Trophoblast cell (in vitro differentiated cells and primary cell): ENCODE results near the gene FGD2.

Source experiments
- DNase-seq, 2 donors: peaks; one replicate each; pipeline ENCODE4 v3.0.0-alpha.2; 2016
- H2AFZ ChIP-seq: 2 replicates; pipeline ENCODE4 v1.6.1; 2013; ENCODE audit warnings: low read length, moderate library complexity, mild to moderate bottlenecking; ENCODE audit not compliant: insufficient read depth, poor library complexity
- H2AK5ac ChIP-seq: 2 replicates; pipeline ENCODE4 v1.6.1; 2013; ENCODE audit warnings: mild to moderate bottlenecking, low read length
- H2BK120ac ChIP-seq: 2 replicates; pipeline ENCODE4 v1.6.1; 2013; ENCODE audit warnings: low read length, mild to moderate bottlenecking, moderate library complexity; ENCODE audit not compliant: insufficient read depth, poor library complexity
- H2BK12ac ChIP-seq: 2 replicates; pipeline ENCODE4 v1.6.1; 2013; ENCODE audit warnings: mild to moderate bottlenecking, low read length, moderate library complexity
- H2BK5ac ChIP-seq: 2 replicates; pipeline ENCODE4 v1.6.1; 2013; ENCODE audit warnings: low read length, low read depth, moderate library complexity, mild to moderate bottlenecking; ENCODE audit not compliant: poor library complexity
- H3K14ac ChIP-seq: 2 replicates; pipeline ENCODE4 v1.6.1; 2013; ENCODE audit warnings: mild to moderate bottlenecking, low read length
- H3K18ac ChIP-seq: 2 replicates; pipeline ENCODE4 v1.6.1; 2013; ENCODE audit warnings: mild to moderate bottlenecking, low read length
- H3K23ac ChIP-seq: 2 replicates; pipeline ENCODE4 v1.6.1; 2013; ENCODE audit warnings: low read length
- H3K27ac ChIP-seq: 2 replicates; pipeline ENCODE4 v1.5.1; 2013; ENCODE audit warnings: low read depth, mild to moderate bottlenecking, inconsistent platforms, low read length, moderate library complexity
- H3K27me3 ChIP-seq: 2 replicates; pipeline ENCODE4 v1.6.1; 2013; ENCODE audit warnings: inconsistent platforms, mild to moderate bottlenecking, low read length, moderate library complexity; ENCODE audit not compliant: insufficient read depth
- H3K36me3 ChIP-seq, 2 experiments: 1 replicate in 1 of 2; 2 replicates in 1 of 2; pipeline ENCODE4 v1.6.1; 2013; ENCODE audit warnings: low read length in 2 of 2, mild to moderate bottlenecking in 2 of 2, moderate library complexity in 1 of 2; ENCODE audit not compliant: insufficient read depth in 2 of 2, control insufficient read depth in 1 of 2
- H3K4ac ChIP-seq: 2 replicates; pipeline ENCODE4 v1.6.1; 2013; ENCODE audit warnings: low read depth, mild to moderate bottlenecking, low read length, moderate library complexity
- H3K4me1 ChIP-seq, 2 experiments: 1 replicate in 1 of 2; 2 replicates in 1 of 2; pipeline ENCODE4 v1.6.1; 2013; ENCODE audit warnings: low read length in 2 of 2, mild to moderate bottlenecking in 2 of 2, moderate library complexity in 1 of 2; ENCODE audit not compliant: insufficient read depth in 2 of 2, control insufficient read depth in 1 of 2
- H3K4me2 ChIP-seq: 2 replicates; pipeline ENCODE4 v1.6.1; 2013; ENCODE audit warnings: inconsistent platforms, mild to moderate bottlenecking, low read length, moderate library complexity
- H3K4me3 ChIP-seq: 2 replicates; pipeline ENCODE4 v1.5.1; 2013; ENCODE audit warnings: mild to moderate bottlenecking, low read depth, low read length, inconsistent platforms
- H3K79me1 ChIP-seq: one replicate; pipeline ENCODE4 v1.6.1; 2013; ENCODE audit warnings: low read length
- H3K79me2 ChIP-seq: 2 replicates; pipeline ENCODE4 v1.6.1; 2013; ENCODE audit warnings: low read length, mild to moderate bottlenecking; ENCODE audit not compliant: control insufficient read depth, insufficient read depth, poor library complexity
- H3K9ac ChIP-seq: 2 replicates; pipeline ENCODE4 v1.6.1; 2013; ENCODE audit warnings: mild to moderate bottlenecking, low read length
- H3K9me3 ChIP-seq: 2 replicates; pipeline ENCODE4 v1.6.1; 2013; ENCODE audit warnings: low read depth, mild to moderate bottlenecking, control low read depth, inconsistent platforms, low read length; ENCODE audit not compliant: insufficient read depth
- H4K12ac ChIP-seq: 2 replicates; pipeline ENCODE4 v1.6.1; 2013; ENCODE audit warnings: low read depth, mild to moderate bottlenecking, low read length, moderate library complexity
- H4K8ac ChIP-seq: 2 replicates; pipeline ENCODE4 v1.6.1; 2013; ENCODE audit warnings: low read depth, mild to moderate bottlenecking, low read length, moderate library complexity
- H4K91ac ChIP-seq: one replicate; pipeline ENCODE4 v1.6.1; 2013; ENCODE audit warnings: low read depth, mild to moderate bottlenecking, low read length, moderate library complexity
- WGBS: extraction: QIAGEN DNeasy Blood & Tissue Kit; methylation state at CpG from one replicate; pipeline ENCODE4 v1.1.7; 2013; ENCODE audit warnings: missing lambda C conversion rate; ENCODE audit not compliant: insufficient read length, insufficient coverage; ENCODE audit errors: extremely low coverage; 5-methylcytosine and 5-hydroxymethylcytosine counted together

The FGD2 gene

GRCh38 chr6:36958775-36959554 is 46.5 kb upstream of the FGD2 start:
- no peak overlapping the region for H3K18ac ChIP-seq
- H3K27me3 ChIP-seq: no peaks in the 10 kb centered on the region
- peaks cover 2 to 3% of the 10 kb centered on the region in 2 experiments for H3K4me1 ChIP-seq
- H3K4me3 ChIP-seq: no peak overlapping the region
- H3K79me1 ChIP-seq: no peaks in the 10 kb centered on the region
- H3K9me3 ChIP-seq: no peaks in the 10 kb centered on the region
- H3K4me2 ChIP-seq: no peak overlapping the region
- no peak overlapping the region for H2AK5ac ChIP-seq
- no peak overlapping the region for H4K91ac ChIP-seq
- peak in 1 of 2 donors; percentile 40 for DNase-seq
- H3K36me3 ChIP-seq: no peaks in the 10 kb centered on the region
- H3K9ac ChIP-seq: no peak overlapping the region
- H2BK5ac ChIP-seq: no peak overlapping the region
- no peak overlapping the region for H2BK120ac ChIP-seq
- no peak overlapping the region for H2BK12ac ChIP-seq
- no peak overlapping the region for H4K12ac ChIP-seq
- H3K23ac ChIP-seq: no peak overlapping the region
- H4K8ac ChIP-seq: no peak overlapping the region
- no peak overlapping the region for H2AFZ ChIP-seq
- no CpG with 5 or more reads among the region's 44 CpGs for WGBS
- H3K4ac ChIP-seq: no peak overlapping the region
- no peaks in the 10 kb centered on the region for H3K79me2 ChIP-seq
- H3K27ac ChIP-seq: no peak overlapping the region
- H3K14ac ChIP-seq: no peak overlapping the region

- Histone ChIP-seq H2AK5ac (no peak overlapping the region), H3K27me3 (no peaks in the 10 kb centered on the region), H2AFZ (no peak overlapping the region), H3K4me2 (no peak overlapping the region), H4K12ac (no peak overlapping the region), H4K91ac (no peak overlapping the region), H3K4ac (no peak overlapping the region), H3K4me1 (peaks cover 2 to 3% of the 10 kb centered on the region in 2 experiments), H3K79me1 (no peaks in the 10 kb centered on the region), H3K18ac (no peak overlapping the region), H3K79me2 (no peaks in the 10 kb centered on the region), H2BK12ac (no peak overlapping the region), H3K27ac (no peak overlapping the region), H3K36me3 (no peaks in the 10 kb centered on the region), H3K14ac (no peak overlapping the region), H4K8ac (no peak overlapping the region), H3K9me3 (peaks cover 2% of the 10 kb centered on the region), H2BK5ac (no peak overlapping the region), H3K9ac (no peak overlapping the region), H3K23ac (no peak overlapping the region), H2BK120ac (no peak overlapping the region), H3K4me3 (no peak overlapping the region)
- whole genome bisulfite sequencing: no CpG with 5 or more reads among the region's 17 CpGs
- DNase-seq: no peak
Observed at GRCh38 chr6:36959555-36960250, 45.8 kb upstream of the FGD2 start.

GRCh38 chr6:36961441-36962435 is 43.7 kb upstream of the FGD2 start:
- Histone ChIP-seq H2BK12ac (no peak overlapping the region), H2BK120ac (no peak overlapping the region), H3K79me2 (no peaks in the 10 kb centered on the region), H3K4me2 (no peak overlapping the region), H3K27me3 (no peaks in the 10 kb centered on the region), H3K14ac (no peak overlapping the region), H3K79me1 (no peaks in the 10 kb centered on the region), H4K12ac (no peak overlapping the region), H3K4me3 (no peak overlapping the region), H4K8ac (no peak overlapping the region), H3K23ac (no peak overlapping the region), H3K4me1 (peaks cover 2 to 3% of the 10 kb centered on the region in 2 experiments), H4K91ac (no peak overlapping the region), H3K9ac (no peak overlapping the region), H2AK5ac (no peak overlapping the region), H3K4ac (no peak overlapping the region), H3K27ac (no peak overlapping the region), H2BK5ac (no peak overlapping the region), H3K18ac (no peak overlapping the region), H3K9me3 (peaks cover 2% of the 10 kb centered on the region), H2AFZ (no peak overlapping the region), H3K36me3 (no peaks in the 10 kb centered on the region)
- DNase-seq: no peak
- no CpG with 5 or more reads among the region's 40 CpGs for WGBS

- Histone ChIP-seq H3K4ac (no peak overlapping the region), H2BK5ac (no peak overlapping the region), H3K4me3 (no peak overlapping the region), H3K36me3 (peaks cover 10 to 11% of the 10 kb centered on the region in 2 experiments), H3K4me1 (peaks cover 2 to 3% of the 10 kb centered on the region in 2 experiments), H3K18ac (no peak overlapping the region), H4K12ac (no peak overlapping the region), H3K27ac (no peak overlapping the region), H2AFZ (no peak overlapping the region), H3K79me2 (no peaks in the 10 kb centered on the region), H3K79me1 (no peaks in the 10 kb centered on the region), H2AK5ac (no peak overlapping the region), H2BK12ac (no peak overlapping the region), H4K91ac (no peak overlapping the region), H3K9me3 (peaks cover 2% of the 10 kb centered on the region), H2BK120ac (no peak overlapping the region), H3K9ac (no peak overlapping the region), H4K8ac (no peak overlapping the region), H3K4me2 (no peak overlapping the region), H3K23ac (no peak overlapping the region), H3K14ac (no peak overlapping the region), H3K27me3 (no peaks in the 10 kb centered on the region)
- WGBS: no CpG with 5 or more reads among the region's 12 CpGs
- peak; percentile 24 to 39 for DNase-seq
Observed at GRCh38 chr6:36962874-36963273, 42.6 kb upstream of the FGD2 start.
